Stimulated activated CD4-positive, alpha-beta T cell treated with anti-CD3 and anti-CD28 coated beads, Interleukin-1b, Interleukin-23, amount 100 ng/mL, for 48 hours (primary cell): ENCODE data around the gene ABCA4.
A peak's percentile ranks its signal among the peaks of the same experiment; 100 is the strongest.

ENCODE experiments used
- DNase-seq: peaks from one replicate; pipeline ENCODE4 v3.0.0-alpha.2; 2020

The ABCA4 gene

GRCh38 chr1:94079989-94080388 is 41.0 kb downstream of the ABCA4 start:
- no peak for DNase-seq

- no peak for DNase-seq
Measured at GRCh38 chr1:94079080-94079940, 41.6 kb downstream of the ABCA4 start.

GRCh38 chr1:94072840-94073522 is 48.0 kb downstream of the ABCA4 start:
- DNase-seq: no peak

- DNase-seq: no peak
Measured at GRCh38 chr1:94071976-94072375, 49.0 kb downstream of the ABCA4 start.

- DNase-seq: no peak
Measured at GRCh38 chr1:94071391-94071790, 49.6 kb downstream of the ABCA4 start.

GRCh38 chr1:94070865-94071264 is 50.1 kb downstream of the ABCA4 start:
- DNase-seq: no peak

- DNase-seq: no peak
Measured at GRCh38 chr1:94069919-94070285, 51.0 kb downstream of the ABCA4 start.

- no peak for DNase-seq
Measured at GRCh38 chr1:94068999-94069918, 51.7 kb downstream of the ABCA4 start.

GRCh38 chr1:94068096-94068998 is 52.6 kb downstream of the ABCA4 start:
- no peak for DNase-seq

- DNase-seq: no peak
Measured at GRCh38 chr1:94067196-94067595, 53.8 kb downstream of the ABCA4 start.

- no peak for DNase-seq
Measured at GRCh38 chr1:94063379-94063778, 57.6 kb downstream of the ABCA4 start.

- peak; percentile 22 for DNase-seq
Measured at GRCh38 chr1:94061513-94062443, 59.2 kb downstream of the ABCA4 start.

- no peak for DNase-seq
Measured at GRCh38 chr1:94060720-94061119, 60.2 kb downstream of the ABCA4 start.

- DNase-seq: no peak
Measured at GRCh38 chr1:94058766-94059165, 62.2 kb downstream of the ABCA4 start.

- no peak for DNase-seq
Measured at GRCh38 chr1:94056996-94057395, 64.0 kb downstream of the ABCA4 start.

- no peak for DNase-seq
Measured at GRCh38 chr1:94056171-94056570, 64.8 kb downstream of the ABCA4 start.

GRCh38 chr1:94055459-94056122 is 65.4 kb downstream of the ABCA4 start:
- DNase-seq: no peak

GRCh38 chr1:94050675-94051074 is 70.3 kb downstream of the ABCA4 start:
- no peak for DNase-seq

GRCh38 chr1:94050254-94050653 is 70.7 kb downstream of the ABCA4 start:
- no peak for DNase-seq

GRCh38 chr1:94049791-94050190 is 71.2 kb downstream of the ABCA4 start:
- DNase-seq: no peak
